ENCODE results near the gene FIBCD1. TPM values are rescaled to one million over a fixed set of nuclear protein-coding genes. Genes with fewer than 3 reads are reported as not detected.

Gene FIBCD1
- polyA plus RNA-seq, 1 donor (not counting 4 experiments of a cell fraction or from before 2014, with no cell fraction given) = 0.79 TPM

DNA sequence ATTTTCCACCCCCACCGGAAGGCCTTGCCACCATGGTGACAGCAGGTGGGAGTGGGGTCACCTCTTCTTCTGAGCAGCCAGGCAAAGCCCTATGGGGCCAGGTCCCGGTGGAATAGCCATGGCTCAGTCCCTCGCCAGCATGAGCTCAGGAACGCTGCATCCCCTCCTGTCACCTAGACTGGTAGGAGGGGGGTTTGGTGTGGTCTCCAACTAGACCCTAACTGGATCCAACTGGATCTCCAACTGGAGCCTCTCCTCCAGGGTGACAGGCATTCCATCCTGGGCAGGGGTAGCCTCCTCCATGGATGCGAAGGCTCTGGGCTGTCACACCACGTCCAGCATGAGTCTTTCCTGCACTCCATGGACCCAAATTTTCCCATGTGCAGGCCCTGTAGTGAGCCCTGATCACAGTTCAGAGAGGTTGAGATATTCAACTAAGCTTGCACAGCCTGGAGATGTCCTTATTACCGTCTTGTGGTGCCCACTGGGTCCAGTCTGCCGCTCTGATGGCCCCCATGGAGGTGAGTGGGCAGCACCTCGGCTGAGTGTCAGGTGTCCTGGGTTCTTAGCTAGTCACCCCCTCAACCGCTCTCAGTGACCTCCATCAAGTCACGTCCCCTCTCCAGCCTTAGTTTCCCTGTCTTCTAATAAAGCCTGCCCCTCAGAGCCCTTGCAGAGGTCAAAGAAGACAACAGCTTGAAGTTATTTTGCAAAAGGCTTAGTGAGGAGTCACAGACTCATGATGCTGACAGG lies 18.6 kb upstream of the FIBCD1 start:
- no peak overlapping the region for H3K4me2 ChIP-seq (ENCODE audit: control insufficient read depth, extremely low read depth, insufficient read depth, low read depth, low read length)
- dilution Hi-C loops (cut with MboI; ENCODE audit: extremely low pct_ligation_motif_present, low sequenced_read_pairs) = no loop called here
- DNase-seq (ENCODE audit: low read depth, low spot score) = no peak
- no peak for TF ChIP-seq EZH2 (IDR thresholded peaks at IDR 0.05; ENCODE audit: low read length)
- TF ChIP-seq, protein P1, sequence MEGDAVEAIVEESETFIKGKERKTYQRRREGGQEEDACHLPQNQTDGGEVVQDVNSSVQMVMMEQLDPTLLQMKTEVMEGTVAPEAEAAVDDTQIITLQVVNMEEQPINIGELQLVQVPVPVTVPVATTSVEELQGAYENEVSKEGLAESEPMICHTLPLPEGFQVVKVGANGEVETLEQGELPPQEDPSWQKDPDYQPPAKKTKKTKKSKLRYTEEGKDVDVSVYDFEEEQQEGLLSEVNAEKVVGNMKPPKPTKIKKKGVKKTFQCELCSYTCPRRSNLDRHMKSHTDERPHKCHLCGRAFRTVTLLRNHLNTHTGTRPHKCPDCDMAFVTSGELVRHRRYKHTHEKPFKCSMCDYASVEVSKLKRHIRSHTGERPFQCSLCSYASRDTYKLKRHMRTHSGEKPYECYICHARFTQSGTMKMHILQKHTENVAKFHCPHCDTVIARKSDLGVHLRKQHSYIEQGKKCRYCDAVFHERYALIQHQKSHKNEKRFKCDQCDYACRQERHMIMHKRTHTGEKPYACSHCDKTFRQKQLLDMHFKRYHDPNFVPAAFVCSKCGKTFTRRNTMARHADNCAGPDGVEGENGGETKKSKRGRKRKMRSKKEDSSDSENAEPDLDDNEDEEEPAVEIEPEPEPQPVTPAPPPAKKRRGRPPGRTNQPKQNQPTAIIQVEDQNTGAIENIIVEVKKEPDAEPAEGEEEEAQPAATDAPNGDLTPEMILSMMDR (optimal IDR thresholded peaks at IDR 0.05 in 1 of 3, IDR thresholded peaks at IDR 0.05 in 1 of 3, conservative IDR thresholded peaks at IDR 0.05 in 1 of 3; ENCODE audit: extremely low read depth in 1 of 3, insufficient read depth in 2 of 3, low read length in 3 of 3) = no peak
- no peak overlapping the region for H2AFZ ChIP-seq (ENCODE audit: control insufficient read depth, low read length)
- H3K27me3 ChIP-seq (ENCODE audit: control insufficient read depth, extremely low read depth, insufficient read depth, low read length) = peaks cover 29% of the 10 kb centered on the region
- no peaks in the 10 kb centered on the region for H3K9me3 ChIP-seq (ENCODE audit: control insufficient read depth, low read depth, low read length)
- no peaks in the 10 kb centered on the region for H3K79me2 ChIP-seq (ENCODE audit: control insufficient read depth, insufficient read depth, low read length)
- peaks cover 9% of the 10 kb centered on the region for H3K4me1 ChIP-seq (ENCODE audit: control insufficient read depth, extremely low read depth, insufficient read depth, low read length)
- H3K36me3 ChIP-seq (ENCODE audit: control insufficient read depth in 2 of 2, extremely low read depth in 1 of 2, insufficient read depth in 2 of 2, low read length in 2 of 2) = no peaks in the 10 kb centered on the region
- no peak for FAIRE-seq
- H3K9ac ChIP-seq (ENCODE audit: control insufficient read depth, extremely low read depth, insufficient read depth, low read length) = no peak overlapping the region
- H3K4me3 ChIP-seq (ENCODE audit: control insufficient read depth in 2 of 3, extremely low read depth in 1 of 3, insufficient read depth in 2 of 3, low read depth in 1 of 3, low read length in 3 of 3) = no peak overlapping the region
- H3K27ac ChIP-seq (ENCODE audit: control insufficient read depth, insufficient read depth, low read length) = no peak overlapping the region
- peaks cover 3% of the 10 kb centered on the region for H3K9me1 ChIP-seq (ENCODE audit: control insufficient read depth, extremely low read depth, insufficient read depth, low read length)
- H4K20me1 ChIP-seq (ENCODE audit: control insufficient read depth, extremely low read depth, insufficient read depth, low read length) = no peaks in the 10 kb centered on the region

DNA sequence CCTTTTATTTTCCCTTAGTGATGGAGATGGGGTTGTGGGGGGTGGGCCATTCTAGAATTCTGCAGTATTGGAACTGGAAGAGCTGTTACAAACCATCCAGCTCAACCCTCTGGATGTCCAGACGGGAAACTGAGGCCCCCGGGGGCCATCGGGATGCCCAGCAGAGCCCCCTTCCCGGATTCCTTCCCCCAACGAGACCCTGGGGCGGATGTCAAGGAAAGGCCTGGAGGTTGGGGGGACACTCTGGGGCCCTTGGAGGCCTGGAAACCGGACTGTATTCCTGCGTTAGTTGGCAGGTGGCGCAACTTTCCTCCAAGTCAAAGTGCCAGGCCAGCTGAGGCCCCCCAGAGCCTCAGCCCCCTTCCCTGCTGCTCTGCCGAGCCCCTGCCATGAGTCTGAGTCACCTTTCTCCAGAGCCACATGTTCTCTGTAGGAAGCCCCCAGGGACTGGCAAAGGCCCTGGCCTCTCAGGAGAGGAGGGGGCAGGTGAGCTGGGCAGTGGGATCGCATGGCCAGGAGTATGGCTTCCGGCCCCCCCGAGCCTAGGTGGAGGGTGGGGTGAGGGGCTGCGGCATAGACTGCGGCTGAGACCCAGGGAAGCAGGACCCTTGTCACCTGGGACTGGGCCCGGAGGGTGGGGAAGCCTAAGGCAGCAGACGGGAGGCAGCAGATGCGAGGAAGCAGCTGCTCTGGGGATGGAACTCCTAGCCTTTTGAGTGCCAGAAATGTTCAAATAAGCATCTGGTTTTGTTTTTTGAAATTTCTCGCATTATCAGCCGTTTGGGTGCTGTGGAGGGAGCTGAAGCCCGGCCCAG lies 17.8 kb upstream of the FIBCD1 start:
- Histone ChIP-seq H3K9me1 (ENCODE audit: control insufficient read depth, extremely low read depth, insufficient read depth, low read length) (peaks cover under 1% of the 10 kb centered on the region), H3K4me2 (ENCODE audit: control insufficient read depth, extremely low read depth, insufficient read depth, low read depth, low read length) (no peak overlapping the region), H4K20me1 (ENCODE audit: control insufficient read depth, extremely low read depth, insufficient read depth, low read length) (no peaks in the 10 kb centered on the region), H3K4me3 (ENCODE audit: control insufficient read depth in 2 of 3, extremely low read depth in 1 of 3, insufficient read depth in 2 of 3, low read depth in 1 of 3, low read length in 3 of 3) (no peak overlapping the region), H3K9ac (ENCODE audit: control insufficient read depth, extremely low read depth, insufficient read depth, low read length) (no peak overlapping the region), H3K27ac (ENCODE audit: control insufficient read depth, insufficient read depth, low read length) (no peak overlapping the region), H2AFZ (ENCODE audit: control insufficient read depth, low read length) (no peak overlapping the region), H3K27me3 (ENCODE audit: control insufficient read depth, extremely low read depth, insufficient read depth, low read length) (peaks cover 27% of the 10 kb centered on the region), H3K9me3 (ENCODE audit: control insufficient read depth, low read depth, low read length) (no peaks in the 10 kb centered on the region), H3K36me3 (ENCODE audit: control insufficient read depth in 2 of 2, extremely low read depth in 1 of 2, insufficient read depth in 2 of 2, low read length in 2 of 2) (no peaks in the 10 kb centered on the region), H3K4me1 (ENCODE audit: control insufficient read depth, extremely low read depth, insufficient read depth, low read length) (peaks cover 2% of the 10 kb centered on the region), H3K79me2 (ENCODE audit: control insufficient read depth, insufficient read depth, low read length) (no peaks in the 10 kb centered on the region)
- no peak for FAIRE-seq
- dilution Hi-C loops (cut with MboI; ENCODE audit: extremely low pct_ligation_motif_present, low sequenced_read_pairs) = no loop called here
- TF ChIP-seq, protein P1 (optimal IDR thresholded peaks at IDR 0.05 in 1 of 3, IDR thresholded peaks at IDR 0.05 in 1 of 3, conservative IDR thresholded peaks at IDR 0.05 in 1 of 3; ENCODE audit: extremely low read depth in 1 of 3, insufficient read depth in 2 of 3, low read length in 3 of 3) = no peak
- no peak for TF ChIP-seq EZH2 (IDR thresholded peaks at IDR 0.05; ENCODE audit: low read length)
- no peak for DNase-seq (ENCODE audit: low read depth, low spot score)

Data from keratinocyte (primary cell).